Measurements from ENCODE around the gene GPD2.

Gene GPD2

GRCh38 chr2:156541706-156542105 lies 105.5 kb downstream of the GPD2 start:
- H3K9ac ChIP-seq (ENCODE audit: insufficient read length, low read depth): no peak overlapping the region
- no peaks in the 10 kb centered on the region for H3K27me3 ChIP-seq (ENCODE audit: insufficient read depth, insufficient read length)
- TF ChIP-seq ZNF274 (IDR thresholded peaks at IDR 0.05; ENCODE audit: low read depth, low read length) (no peak), SUZ12 (IDR thresholded peaks at IDR 0.05; ENCODE audit: extremely low read depth, insufficient read depth, insufficient read length) (no peak), YY1 (IDR thresholded peaks at IDR 0.05; ENCODE audit: insufficient read depth, insufficient read length) (no peak)
- peaks cover 4% of the 10 kb centered on the region for H3K36me3 ChIP-seq (ENCODE audit: insufficient read depth, insufficient read length, low read length)
- H3K4me1 ChIP-seq (ENCODE audit: insufficient read depth, insufficient read length): no peaks in the 10 kb centered on the region
- no peaks in the 10 kb centered on the region for H3K9me3 ChIP-seq (ENCODE audit: insufficient read depth, low read length)
- DNase-seq (ENCODE audit: low read depth, low spot score): no peak
- no peak overlapping the region for H3K4me3 ChIP-seq (ENCODE audit: insufficient read length, low read depth)

GRCh38 chr2:156548413-156548812 lies 112.2 kb downstream of the GPD2 start:
- no peak for DNase-seq (ENCODE audit: low read depth, low spot score)
- no peak for TF ChIP-seq ZNF274 (IDR thresholded peaks at IDR 0.05; ENCODE audit: low read depth, low read length)
- TF ChIP-seq YY1 (IDR thresholded peaks at IDR 0.05; ENCODE audit: insufficient read depth, insufficient read length): no peak
- no peak for TF ChIP-seq SUZ12 (IDR thresholded peaks at IDR 0.05; ENCODE audit: extremely low read depth, insufficient read depth, insufficient read length)
- no peak overlapping the region for H3K4me3 ChIP-seq (ENCODE audit: insufficient read length, low read depth)
- no peaks in the 10 kb centered on the region for H3K9me3 ChIP-seq (ENCODE audit: insufficient read depth, low read length)
- H3K4me1 ChIP-seq (ENCODE audit: insufficient read depth, insufficient read length): no peaks in the 10 kb centered on the region
- no peaks in the 10 kb centered on the region for H3K27me3 ChIP-seq (ENCODE audit: insufficient read depth, insufficient read length)
- no peak overlapping the region for H3K9ac ChIP-seq (ENCODE audit: insufficient read length, low read depth)
- H3K36me3 ChIP-seq (ENCODE audit: insufficient read depth, insufficient read length, low read length): peaks cover 14% of the 10 kb centered on the region

- Histone ChIP-seq H3K9me3 (ENCODE audit: insufficient read depth, low read length) (no peaks in the 10 kb centered on the region), H3K4me1 (ENCODE audit: insufficient read depth, insufficient read length) (no peaks in the 10 kb centered on the region), H3K9ac (ENCODE audit: insufficient read length, low read depth) (no peak overlapping the region), H3K36me3 (ENCODE audit: insufficient read depth, insufficient read length, low read length) (peaks cover 24% of the 10 kb centered on the region), H3K4me3 (ENCODE audit: insufficient read length, low read depth) (no peak overlapping the region), H3K27me3 (ENCODE audit: insufficient read depth, insufficient read length) (no peaks in the 10 kb centered on the region)
- DNase-seq (ENCODE audit: low read depth, low spot score): no peak
- TF ChIP-seq ZNF274 (IDR thresholded peaks at IDR 0.05; ENCODE audit: low read depth, low read length): no peak
- no peak for TF ChIP-seq SUZ12 (IDR thresholded peaks at IDR 0.05; ENCODE audit: extremely low read depth, insufficient read depth, insufficient read length)
- TF ChIP-seq YY1 (IDR thresholded peaks at IDR 0.05; ENCODE audit: insufficient read depth, insufficient read length): no peak
These were observed 117.7 kb downstream of the GPD2 start for GRCh38 chr2:156553714-156554442.

GRCh38 chr2:156561326-156561725 lies 125.1 kb downstream of the GPD2 start:
- TF ChIP-seq YY1 (IDR thresholded peaks at IDR 0.05; ENCODE audit: insufficient read depth, insufficient read length): no peak
- TF ChIP-seq ZNF274 (IDR thresholded peaks at IDR 0.05; ENCODE audit: low read depth, low read length): no peak
- TF ChIP-seq SUZ12 (IDR thresholded peaks at IDR 0.05; ENCODE audit: extremely low read depth, insufficient read depth, insufficient read length): no peak
- DNase-seq (ENCODE audit: low read depth, low spot score): no peak
- H3K36me3 ChIP-seq (ENCODE audit: insufficient read depth, insufficient read length, low read length): peaks cover 18% of the 10 kb centered on the region

GRCh38 chr2:156562124-156562523 lies 125.9 kb downstream of the GPD2 start:
- no peak overlapping the region for H3K9ac ChIP-seq (ENCODE audit: insufficient read length, low read depth)
- TF ChIP-seq ZNF274 (IDR thresholded peaks at IDR 0.05; ENCODE audit: low read depth, low read length) (no peak), YY1 (IDR thresholded peaks at IDR 0.05; ENCODE audit: insufficient read depth, insufficient read length) (no peak), SUZ12 (IDR thresholded peaks at IDR 0.05; ENCODE audit: extremely low read depth, insufficient read depth, insufficient read length) (no peak)
- H3K9me3 ChIP-seq (ENCODE audit: insufficient read depth, low read length): no peaks in the 10 kb centered on the region
- no peak for DNase-seq (ENCODE audit: low read depth, low spot score)
- H3K4me1 ChIP-seq (ENCODE audit: insufficient read depth, insufficient read length): no peaks in the 10 kb centered on the region
- H3K36me3 ChIP-seq (ENCODE audit: insufficient read depth, insufficient read length, low read length): peaks cover 18% of the 10 kb centered on the region
- H3K4me3 ChIP-seq (ENCODE audit: insufficient read length, low read depth): no peak overlapping the region
- H3K27me3 ChIP-seq (ENCODE audit: insufficient read depth, insufficient read length): no peaks in the 10 kb centered on the region

More at GRCh38 chr2:156561326-156561725, 125.1 kb downstream of the GPD2 start:
- H3K27me3 ChIP-seq (ENCODE audit: insufficient read depth, insufficient read length): no peaks in the 10 kb centered on the region
- H3K9me3 ChIP-seq (ENCODE audit: insufficient read depth, low read length): no peaks in the 10 kb centered on the region
- H3K4me3 ChIP-seq (ENCODE audit: insufficient read length, low read depth): no peak overlapping the region
- no peak overlapping the region for H3K9ac ChIP-seq (ENCODE audit: insufficient read length, low read depth)
- no peaks in the 10 kb centered on the region for H3K4me1 ChIP-seq (ENCODE audit: insufficient read depth, insufficient read length)

GRCh38 chr2:156563994-156564753 lies 128.0 kb downstream of the GPD2 start:
- H3K9me3 ChIP-seq (ENCODE audit: insufficient read depth, low read length): no peaks in the 10 kb centered on the region
- DNase-seq (ENCODE audit: low read depth, low spot score): no peak
- no peak overlapping the region for H3K9ac ChIP-seq (ENCODE audit: insufficient read length, low read depth)
- peaks cover 9% of the 10 kb centered on the region for H3K36me3 ChIP-seq (ENCODE audit: insufficient read depth, insufficient read length, low read length)
- no peaks in the 10 kb centered on the region for H3K27me3 ChIP-seq (ENCODE audit: insufficient read depth, insufficient read length)
- TF ChIP-seq YY1 (IDR thresholded peaks at IDR 0.05; ENCODE audit: insufficient read depth, insufficient read length) (no peak), ZNF274 (IDR thresholded peaks at IDR 0.05; ENCODE audit: low read depth, low read length) (no peak)
- no peaks in the 10 kb centered on the region for H3K4me1 ChIP-seq (ENCODE audit: insufficient read depth, insufficient read length)
- H3K4me3 ChIP-seq (ENCODE audit: insufficient read length, low read depth): no peak overlapping the region

GRCh38 chr2:156565066-156565710 lies 129.0 kb downstream of the GPD2 start:
- H3K36me3 ChIP-seq (ENCODE audit: insufficient read depth, insufficient read length, low read length): peaks cover 14% of the 10 kb centered on the region
- no peak overlapping the region for H3K4me3 ChIP-seq (ENCODE audit: insufficient read length, low read depth)
- no peak for DNase-seq (ENCODE audit: low read depth, low spot score)
- no peak overlapping the region for H3K9ac ChIP-seq (ENCODE audit: insufficient read length, low read depth)
- TF ChIP-seq ZNF274 (IDR thresholded peaks at IDR 0.05; ENCODE audit: low read depth, low read length): no peak
- TF ChIP-seq SUZ12 (IDR thresholded peaks at IDR 0.05; ENCODE audit: extremely low read depth, insufficient read depth, insufficient read length): no peak
- TF ChIP-seq YY1 (IDR thresholded peaks at IDR 0.05; ENCODE audit: insufficient read depth, insufficient read length): no peak
- H3K9me3 ChIP-seq (ENCODE audit: insufficient read depth, low read length): no peaks in the 10 kb centered on the region
- no peaks in the 10 kb centered on the region for H3K27me3 ChIP-seq (ENCODE audit: insufficient read depth, insufficient read length)
- H3K4me1 ChIP-seq (ENCODE audit: insufficient read depth, insufficient read length): no peaks in the 10 kb centered on the region

Data from NT2/D1 (cell line).